PC-3 (cell line): ENCODE data around the gene PPP6C. TPM values are rescaled to one million over a fixed set of nuclear protein-coding genes. Genes with fewer than 3 reads are reported as not detected.

Experiments
- ATAC-seq: fragments of 200-7000 bp; cut with Tn5 transposase; 2 replicates; pipeline ENCODE4 v1.9.1; 2020; ENCODE audit warnings: mild to moderate bottlenecking, moderate library complexity
- BruUV-seq: library from RNA; stranded (reverse); fragments of 400-500 nt; replicated peaks from 2 replicates; lab custom pipeline; 2021; lab: Mats Ljungman, UMichigan
- CTCF ChIA-PET: fragments of 300-600 bp; sonication (Branson Sonifier 250); formaldehyde crosslinking; loops from one replicate; lab custom pipeline; 2022; ENCODE audit warnings: antibody characterized with exemption; lab: Charles Lee
- POLR2A ChIA-PET: fragments of 300-600 bp; sonication (Branson Sonifier 250); formaldehyde crosslinking; loops from one replicate; lab custom pipeline; 2022; ENCODE audit warnings: antibody characterized with exemption; ENCODE audit not compliant: unreplicated experiment; lab: Charles Lee
- DNase-seq: peaks from one replicate; pipeline ENCODE4 v3.0.0-alpha.2; 2015
- H2AFZ ChIP-seq: fragments of 300-600 bp; sonication (generic); 2 replicates; pipeline ENCODE4 v1.6.0; 2016; ENCODE audit warnings: antibody characterized with exemption, low read length
- H3F3A ChIP-seq: fragments of 300-600 bp; sonication (generic); one replicate; pipeline ENCODE4 v1.6.0; 2017; ENCODE audit warnings: antibody characterized with exemption, low read length, control low read depth, mild to moderate bottlenecking; ENCODE audit not compliant: unreplicated experiment
- H3K27ac ChIP-seq: fragments of 300-600 bp; sonication (generic); 2 replicates; pipeline ENCODE4 v1.5.1; 2016; ENCODE audit warnings: mild to moderate bottlenecking, low read length
- H3K27me3 ChIP-seq: fragments of 300-600 bp; sonication (generic); 2 replicates; pipeline ENCODE4 v1.6.1; 2016; ENCODE audit warnings: low read length, mixed read lengths
- H3K36me3 ChIP-seq: fragments of 300-600 bp; sonication (generic); 2 replicates; pipeline ENCODE4 v1.6.1; 2016; ENCODE audit warnings: low read depth, mixed run types, low read length, mixed read lengths
- H3K4me1 ChIP-seq: fragments of 300-600 bp; sonication (generic); 2 replicates; pipeline ENCODE4 v1.5.1; 2016; ENCODE audit warnings: low read length; ENCODE audit not compliant: insufficient read depth
- H3K4me2 ChIP-seq: fragments of 300-600 bp; sonication (generic); 2 replicates; pipeline ENCODE4 v1.6.0; 2016; ENCODE audit warnings: low read length
- H3K4me3 ChIP-seq: fragments of 300-600 bp; sonication (generic); 2 replicates; pipeline ENCODE4 v1.5.1; 2016; ENCODE audit warnings: mild to moderate bottlenecking, low read length, mixed read lengths
- H3K79me2 ChIP-seq: fragments of 300-600 bp; sonication (generic); 2 replicates; pipeline ENCODE4 v1.6.1; 2017; ENCODE audit warnings: low read length, mixed read lengths
- H3K9ac ChIP-seq: fragments of 300-600 bp; sonication (generic); 2 replicates; pipeline ENCODE4 v1.6.0; 2016; ENCODE audit warnings: mild to moderate bottlenecking, low read length
- H3K9me2 ChIP-seq: fragments of 300-600 bp; sonication (generic); replicated peaks from 2 replicates; pipeline ENCODE4 v1.6.1; 2016; ENCODE audit warnings: mixed run types, low read length, mixed read lengths
- H3K9me3 ChIP-seq: fragments of 300-600 bp; sonication (generic); 2 replicates; pipeline ENCODE4 v1.6.1; 2016; ENCODE audit warnings: low read length, mixed read lengths
- H4K20me1 ChIP-seq: fragments of 300-600 bp; sonication (generic); 2 replicates; pipeline ENCODE4 v1.6.1; 2016; ENCODE audit warnings: low read length, mixed read lengths
- CTCF ChIP-seq: fragments of 300-600 bp; sonication (generic); conservative IDR thresholded peaks from 2 replicates; pipeline ENCODE4 v1.5.1; 2017; ENCODE audit warnings: antibody characterized with exemption, low read depth, mild to moderate bottlenecking, low read length
- EZH2 ChIP-seq: fragments of 300-600 bp; sonication (generic); IDR thresholded peaks from one replicate; pipeline ENCODE4 v1.6.1; 2017; ENCODE audit warnings: antibody characterized with exemption, mild to moderate bottlenecking, low read length; ENCODE audit not compliant: unreplicated experiment
- EZH2phosphoT487 ChIP-seq: fragments of 300-600 bp; sonication (generic); IDR thresholded peaks from 2 replicates; pipeline ENCODE4 v1.6.1; 2018; ENCODE audit warnings: mild to moderate bottlenecking, antibody characterized with exemption, low read length, borderline replicate concordance
- intact Hi-C: fragments of 100-400 bp; cut with micrococcal nuclease; formaldehyde crosslinking; loops from 2 replicates; pipeline ENCODE4 v1.9.0; 2023
- total RNA-seq: library from RNA; depleted of rRNA; stranded (reverse); fragments of >200 nt; gene quantifications from 2 replicates; pipeline ENCODE4 v1.2.3, GENCODE V29; 2014

PPP6C gene
- total RNA-seq, 1 experiment from 2014 or later = 16.4 TPM

GRCh38 chr9:125131778-125132177 lies 57.8 kb downstream of the PPP6C start:
- H2AFZ ChIP-seq = no peak overlapping the region
- no peaks in the 10 kb centered on the region for H3K36me3 ChIP-seq
- H4K20me1 ChIP-seq = no peaks in the 10 kb centered on the region; the same call in 1 of the 2 replicates
- no TSS peak for BruUV-seq
- H3K27ac ChIP-seq = no peak overlapping the region
- no peak overlapping the region for H3K4me3 ChIP-seq
- no peaks in the 10 kb centered on the region for H3K9me2 ChIP-seq
- H3K9ac ChIP-seq = no peak overlapping the region
- ATAC-seq (no peak), DNase-seq (no peak)
- POLR2A ChIA-PET = no interaction called here
- TF ChIP-seq EZH2phosphoT487 (no peak), EZH2 (no peak), CTCF (no peak)
- CTCF ChIA-PET = no interaction called here
- H3K79me2 ChIP-seq = no peaks in the 10 kb centered on the region
- no peaks in the 10 kb centered on the region for H3F3A ChIP-seq
- no peaks in the 10 kb centered on the region for H3K9me3 ChIP-seq
- no peaks in the 10 kb centered on the region; the same call in 1 of the 2 replicates for H3K4me1 ChIP-seq
- no peak overlapping the region for H3K4me2 ChIP-seq
- intact Hi-C loops = no loop called here
- no peaks in the 10 kb centered on the region for H3K27me3 ChIP-seq

GRCh38 chr9:125126019-125126746 lies 63.4 kb downstream of the PPP6C start:
- Histone ChIP-seq H3K27ac (peak overlapping the region; percentile 16; the same call in 1 of the 2 replicates), H3K4me2 (no peak overlapping the region), H3K9me2 (no peaks in the 10 kb centered on the region), H4K20me1 (no peaks in the 10 kb centered on the region; the same call in 1 of the 2 replicates), H3K79me2 (no peaks in the 10 kb centered on the region), H3K9ac (no peak overlapping the region), H3K4me1 (0 out of 2 replicates have a peak, but pooled peaks cover 2% of the 10 kb centered on the region), H3K27me3 (no peaks in the 10 kb centered on the region), H3K36me3 (no peaks in the 10 kb centered on the region), H3F3A (no peaks in the 10 kb centered on the region), H2AFZ (no peak overlapping the region), H3K4me3 (no peak overlapping the region), H3K9me3 (no peaks in the 10 kb centered on the region)
- peak; percentile 69 for DNase-seq
- ChIA-PET POLR2A (interaction anchor here (0.6 kb wide), 1 partner anchor 250 kb away, joined by 4 read pairs; no protein-coding TSS in a partner anchor), CTCF (no interaction called here)
- BruUV-seq = no TSS peak
- intact Hi-C loops = no loop called here
- no peak for TF ChIP-seq EZH2
- no peak for TF ChIP-seq EZH2phosphoT487
- TF ChIP-seq CTCF = no peak
- peak; percentile 81 for ATAC-seq

- CTCF ChIA-PET = no interaction called here
- H2AFZ ChIP-seq = no peak overlapping the region
Measured at GRCh38 chr9:125125523-125125922, 64.1 kb downstream of the PPP6C start.

More at GRCh38 chr9:125125523-125125922, 64.1 kb downstream of the PPP6C start:
- Histone ChIP-seq H4K20me1 (no peaks in the 10 kb centered on the region; the same call in 1 of the 2 replicates), H3K27me3 (no peaks in the 10 kb centered on the region), H3K79me2 (no peaks in the 10 kb centered on the region), H3F3A (no peaks in the 10 kb centered on the region), H3K9me2 (no peaks in the 10 kb centered on the region), H3K36me3 (no peaks in the 10 kb centered on the region), H3K4me2 (no peak overlapping the region), H3K9me3 (no peaks in the 10 kb centered on the region), H3K4me1 (0 out of 2 replicates have a peak, but pooled peaks cover 6% of the 10 kb centered on the region), H3K9ac (no peak overlapping the region), H3K4me3 (no peak overlapping the region), H3K27ac (no peak overlapping the region)
- DNase-seq = no peak
- POLR2A ChIA-PET = no interaction called here
- no peak for ATAC-seq
- BruUV-seq = no TSS peak
- TF ChIP-seq CTCF (no peak), EZH2phosphoT487 (no peak), EZH2 (no peak)
- intact Hi-C loops = no loop called here
